Thoracic aorta (tissue), 2 donors: ENCODE measurements around the gene LUC7L3. TPM values are rescaled to one million over a fixed set of nuclear protein-coding genes. Genes with fewer than 3 reads are reported as not detected.

ENCODE experiments used
- ATAC-seq: fragments of 150-250 bp; one replicate; pipeline ENCODE4 v1.8.0; 2017; ENCODE audit warnings: low read depth; ENCODE audit not compliant: insufficient number of reproducible peaks, low FRiP score
- DNase-seq: peaks from one replicate; pipeline ENCODE4 v3.0.0-alpha.2; 2020; ENCODE audit warnings: low spot score
- H3K27ac ChIP-seq, 2 donors: fragments of 200-600 bp; sonication (generic); 1 replicate in 1 of 2; 2 replicates in 1 of 2; pipeline ENCODE4 v1.5.1; 2016; ENCODE audit warnings: mild to moderate bottlenecking in 2 of 2, moderate library complexity in 2 of 2
- H3K27me3 ChIP-seq: fragments of 200-600 bp; sonication (generic); replicated peaks from 2 replicates; pipeline ENCODE4 v1.6.0; 2016; ENCODE audit warnings: mild to moderate bottlenecking; ENCODE audit not compliant: insufficient read depth
- H3K36me3 ChIP-seq: fragments of 200-600 bp; sonication (generic); one replicate; pipeline ENCODE4 v1.5.1; 2016
- H3K4me1 ChIP-seq, 2 donors: fragments of 200-600 bp; sonication (generic); 1 replicate in 1 of 2; 2 replicates in 1 of 2; pipeline versions ENCODE4 v1.5.1 to v1.6.0; 2016; ENCODE audit warnings: low read depth in 2 of 2, mild to moderate bottlenecking in 1 of 2; ENCODE audit not compliant: control insufficient read depth in 1 of 2
- H3K4me3 ChIP-seq: fragments of 200-600 bp; sonication (generic); 2 replicates; pipeline ENCODE4 v1.5.1; 2016; ENCODE audit warnings: mild to moderate bottlenecking
- H3K9me3 ChIP-seq: fragments of 200-600 bp; sonication (generic); 2 replicates; pipeline ENCODE4 v1.5.1; 2016
- CTCF ChIP-seq: fragments of 200-600 bp; sonication (generic); IDR thresholded peaks from one replicate; pipeline ENCODE4 v1.5.1; 2019; ENCODE audit warnings: antibody characterized with exemption
- total RNA-seq, 2 donors: library from RNA; depleted of rRNA; stranded (reverse); fragments of >200 nt; gene quantifications; one replicate each; pipeline versions ENCODE4 v1.1.0 to v1.2.3, GENCODE V29; 2016

LUC7L3 gene
- total RNA-seq, 2 donors from 2014 or later: 60.8 to 136 TPM

DNA sequence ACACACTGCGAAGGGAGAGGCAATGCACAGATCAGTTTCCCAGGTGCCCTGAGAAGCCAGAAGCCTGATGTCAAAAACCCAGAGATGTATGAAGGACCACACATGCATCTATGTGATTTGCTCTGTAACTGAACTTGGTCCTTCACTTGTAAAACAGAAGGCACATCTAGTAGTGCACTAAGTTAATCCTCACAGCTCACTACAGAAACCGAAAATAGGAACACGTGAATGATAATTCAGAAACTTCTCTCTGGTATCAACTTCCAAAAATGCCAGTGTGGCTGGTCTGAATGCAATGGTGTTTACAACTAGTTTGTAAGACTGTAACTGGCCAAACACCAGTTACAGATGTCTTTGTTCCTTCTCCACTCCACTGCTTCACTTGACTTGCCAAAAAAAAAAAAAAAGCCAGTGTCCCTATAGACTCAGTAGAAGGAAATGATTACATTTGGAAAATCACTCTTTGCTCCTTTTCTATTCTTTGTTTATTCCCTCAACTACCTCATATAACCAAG, 23.0 kb upstream of the LUC7L3 start:
- H3K4me3 ChIP-seq: no peak overlapping the region
- no peak for ATAC-seq
- H3K4me1 ChIP-seq: peaks cover 24 to 35% of the 10 kb centered on the region in 2 donors
- no peaks in the 10 kb centered on the region for H3K27me3 ChIP-seq
- H3K27ac ChIP-seq: no peak overlapping the region
- H3K36me3 ChIP-seq: peaks cover 34% of the 10 kb centered on the region
- TF ChIP-seq CTCF: no peak
- no peaks in the 10 kb centered on the region for H3K9me3 ChIP-seq
- no peak for DNase-seq

DNA sequence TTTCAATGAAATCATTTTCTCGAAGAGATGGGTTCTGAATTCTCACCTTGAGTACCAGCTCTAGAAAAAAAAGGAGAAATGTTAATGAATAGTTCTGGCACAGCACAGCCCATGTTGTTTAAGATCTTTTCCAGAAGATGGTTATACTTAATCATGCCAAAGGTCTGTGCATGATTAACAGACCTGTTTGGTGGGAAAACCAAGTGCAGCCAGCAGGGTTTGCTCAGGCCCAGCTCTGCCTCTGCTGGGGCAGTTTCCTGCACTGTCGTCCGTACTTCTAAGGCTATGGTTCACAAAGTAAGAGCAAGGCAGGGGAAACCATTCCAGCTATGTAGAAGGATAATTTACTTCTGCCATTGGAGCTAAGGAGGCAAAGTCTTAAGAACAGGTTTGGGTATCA, 22.3 kb upstream of the LUC7L3 start:
- no peak for DNase-seq
- no peaks in the 10 kb centered on the region for H3K9me3 ChIP-seq
- H3K4me1 ChIP-seq: peaks cover 23 to 28% of the 10 kb centered on the region in 2 donors
- no peak overlapping the region for H3K4me3 ChIP-seq
- peaks cover 34% of the 10 kb centered on the region for H3K36me3 ChIP-seq
- no peak overlapping the region for H3K27ac ChIP-seq
- TF ChIP-seq CTCF: no peak
- ATAC-seq: no peak
- H3K27me3 ChIP-seq: no peaks in the 10 kb centered on the region

DNA sequence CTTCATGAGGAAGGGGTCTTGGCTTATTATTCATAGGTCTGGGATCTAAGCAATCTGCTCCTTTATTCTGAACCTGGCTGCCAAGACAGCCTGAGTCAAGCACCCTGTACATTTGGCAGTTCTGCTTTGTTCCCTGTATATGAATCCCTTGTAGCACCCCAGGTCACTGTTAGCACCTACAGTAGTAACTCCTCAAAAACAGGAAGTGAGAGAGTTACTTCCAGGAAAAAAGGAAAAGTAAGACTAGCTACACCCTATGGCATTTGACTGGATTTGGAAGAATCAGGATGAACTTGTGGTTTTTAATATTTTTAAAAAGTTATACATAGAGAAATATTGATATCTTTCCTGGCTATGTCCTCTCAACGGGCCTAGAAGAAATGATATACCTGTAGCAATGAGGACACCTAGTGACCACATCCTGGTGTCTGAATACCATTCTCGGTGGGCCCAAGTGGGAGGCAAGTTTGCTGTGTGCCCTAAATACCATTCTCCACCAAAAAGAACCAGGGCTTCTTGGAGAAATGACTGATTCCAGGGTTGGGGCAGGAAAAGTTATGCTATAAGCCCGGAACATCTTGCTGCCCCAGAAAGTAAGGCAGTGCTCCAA, 21.6 kb upstream of the LUC7L3 start:
- no peak for ATAC-seq
- Histone ChIP-seq H3K36me3 (peaks cover 34% of the 10 kb centered on the region), H3K27ac (no peak overlapping the region), H3K9me3 (no peaks in the 10 kb centered on the region), H3K4me1 (peaks cover 16 to 21% of the 10 kb centered on the region in 2 donors), H3K27me3 (no peaks in the 10 kb centered on the region), H3K4me3 (no peak overlapping the region)
- TF ChIP-seq CTCF: no peak
- DNase-seq: no peak

DNA sequence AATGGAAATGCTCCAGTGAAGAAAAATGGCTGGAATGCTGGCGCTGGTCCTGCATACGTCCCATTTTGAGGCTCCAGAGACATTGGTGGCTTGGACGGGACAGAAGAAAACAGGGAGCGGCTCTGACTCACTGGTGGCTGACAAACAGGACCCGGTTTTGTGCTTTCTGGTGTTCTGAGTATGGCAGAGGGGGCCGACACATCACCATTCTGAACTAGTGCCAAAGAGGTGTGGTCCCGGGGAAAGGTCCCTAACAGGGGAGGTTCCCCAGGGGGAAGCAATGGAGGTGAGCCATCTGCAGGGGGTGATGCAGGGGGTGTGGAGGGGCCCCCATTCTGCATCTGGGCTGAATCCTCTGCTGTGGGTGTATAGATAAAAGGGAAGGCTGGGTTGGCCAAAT, 20.0 kb upstream of the LUC7L3 start:
- no peak for ATAC-seq
- Histone ChIP-seq H3K4me3 (no peak overlapping the region), H3K27me3 (no peaks in the 10 kb centered on the region), H3K9me3 (no peaks in the 10 kb centered on the region), H3K4me1 (peaks cover 5 to 19% of the 10 kb centered on the region in 2 donors), H3K27ac (no peak overlapping the region), H3K36me3 (peaks cover 37% of the 10 kb centered on the region)
- DNase-seq: no peak
- TF ChIP-seq CTCF: no peak

DNA sequence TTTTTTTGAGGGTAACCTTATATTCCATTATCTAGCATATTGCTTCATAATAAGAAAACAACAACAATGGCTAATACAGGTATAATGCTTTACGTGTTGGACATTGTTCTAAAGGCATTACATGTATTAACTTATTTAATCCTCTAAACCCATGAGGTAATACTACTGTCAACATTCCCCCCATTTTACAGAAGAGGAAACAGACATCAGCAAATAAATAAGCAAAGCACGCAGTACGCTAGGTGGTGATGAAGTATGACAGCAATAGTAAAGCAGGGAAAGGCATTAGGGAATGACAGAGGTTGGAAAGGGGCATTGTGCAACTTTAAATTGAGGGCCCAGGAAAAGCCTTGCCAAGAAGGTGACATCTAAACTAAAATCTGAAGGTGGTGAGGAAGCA, 16.2 kb upstream of the LUC7L3 start:
- ATAC-seq: no peak
- H3K4me1 ChIP-seq: peaks cover 3 to 43% of the 10 kb centered on the region in 2 donors
- no peak for TF ChIP-seq CTCF

More for the DNA sequence above, 16.2 kb upstream of the LUC7L3 start:
- Histone ChIP-seq H3K36me3 (peaks cover 12% of the 10 kb centered on the region), H3K9me3 (no peaks in the 10 kb centered on the region), H3K27ac (no peak overlapping the region), H3K27me3 (no peaks in the 10 kb centered on the region), H3K4me3 (no peak overlapping the region)
- DNase-seq: no peak
